PFSK-1 (cell line): Measurements from ENCODE around the gene SYT3.

Experiments used
- FOXP2 ChIP-seq: optimal IDR thresholded peaks from 2 replicates; pipeline ENCODE3; 2011; ENCODE audit warnings: borderline replicate concordance, control low read depth, inconsistent platforms; ENCODE audit not compliant: insufficient read depth; ENCODE audit errors: extremely low read length, extremely low read depth
- POLR2AphosphoS5 ChIP-seq: IDR thresholded peaks from 2 replicates; pipeline ENCODE4 v1.6.1; 2012; ENCODE audit warnings: low read depth, mild to moderate bottlenecking, control low read depth, low read length, moderate library complexity
- REST ChIP-seq, 2 experiments: IDR thresholded peaks; 2 replicates each; pipeline versions ENCODE4 v1.6.1 to v1.8.0; 2011 to 2012; ENCODE audit warnings: low read depth in 2 of 2, low read length in 2 of 2, control low read depth in 1 of 2, inconsistent platforms in 1 of 2, mild to moderate bottlenecking in 1 of 2, moderate library complexity in 1 of 2; ENCODE audit not compliant: insufficient read depth in 1 of 2
- SIN3A ChIP-seq: IDR thresholded peaks from 2 replicates; pipeline ENCODE4 v1.6.1; 2012; ENCODE audit warnings: mild to moderate bottlenecking, low read length, moderate library complexity, borderline replicate concordance; ENCODE audit not compliant: insufficient read depth
- TAF1 ChIP-seq: IDR thresholded peaks from 2 replicates; pipeline ENCODE4 v1.6.1; 2012; ENCODE audit warnings: low read length, control low read depth, borderline replicate concordance; ENCODE audit not compliant: insufficient read depth

SYT3 gene

GRCh38 chr19:50638600-50638999 lies 1.1 kb downstream of the SYT3 start:
- TF ChIP-seq SIN3A = no peak
- no peak for TF ChIP-seq REST (IDR thresholded peaks at IDR 0.05; ENCODE audit: insufficient read depth in 1 of 2, low read depth in 2 of 2, low read length in 2 of 2)
- TF ChIP-seq FOXP2 = no peak
- no peak for TF ChIP-seq POLR2AphosphoS5
- no peak for TF ChIP-seq TAF1

- no peak for TF ChIP-seq TAF1
- no peak for TF ChIP-seq REST (IDR thresholded peaks at IDR 0.05; ENCODE audit: insufficient read depth in 1 of 2, low read depth in 2 of 2, low read length in 2 of 2)
- no peak for TF ChIP-seq FOXP2
- no peak for TF ChIP-seq SIN3A
- TF ChIP-seq POLR2AphosphoS5 = no peak
These were observed 3.2 kb downstream of the SYT3 start for GRCh38 chr19:50636317-50637085.

- no peak for TF ChIP-seq TAF1
- TF ChIP-seq REST (IDR thresholded peaks at IDR 0.05; ENCODE audit: insufficient read depth in 1 of 2, low read depth in 2 of 2, low read length in 2 of 2) = no peak
- TF ChIP-seq POLR2AphosphoS5 = no peak
- no peak for TF ChIP-seq FOXP2
- no peak for TF ChIP-seq SIN3A
These were observed 5.7 kb downstream of the SYT3 start for GRCh38 chr19:50633973-50634372.

- TF ChIP-seq SIN3A (no peak), REST (IDR thresholded peaks at IDR 0.05; ENCODE audit: insufficient read depth in 1 of 2, low read depth in 2 of 2, low read length in 2 of 2) (no peak), POLR2AphosphoS5 (no peak), FOXP2 (no peak), TAF1 (no peak)
These were observed 6.3 kb downstream of the SYT3 start for GRCh38 chr19:50633359-50633758.
